Activated naive CD4-positive, alpha-beta T cell treated with anti-CD3 and anti-CD28 coated beads, Interleukin-2, amount 50 U/mL, for 16 hours (primary cell): ENCODE results near the gene CENATAC.
"Not testable (repeated sequence)": the region's sequence is repeated elsewhere in the genome, so short reads cannot be mapped to it uniquely, and the experiment has no call there.

Source experiments
- DNase-seq: peaks from one replicate; pipeline ENCODE4 v3.0.0-alpha.2; 2020

CENATAC gene

GRCh38 chr11:118997627-118998387 lies at the start of gene CENATAC:
Gene CENATAC, plus strand, starts transcription at chr11:118998138. Its CDS starts 60 bp downstream, at chr11:118998198.
- peak; percentile 95 for DNase-seq

GRCh38 chr11:118953265-118953664 lies 44.7 kb upstream of the CENATAC start:
- DNase-seq = no peak

- not testable (repeated sequence) for DNase-seq
Measured at GRCh38 chr11:118953976-118954375, 44.0 kb upstream of the CENATAC start.

- peak; percentile 90 for DNase-seq
Measured at GRCh38 chr11:118956094-118956846, 41.7 kb upstream of the CENATAC start, which contains the start of gene UPK2. Gene UPK2, plus strand, starts transcription at chr11:118956298. Its CDS starts 53 bp downstream, at chr11:118956351.

- DNase-seq = no peak
Measured at GRCh38 chr11:118956847-118957469, 41.0 kb upstream of the CENATAC start.

GRCh38 chr11:118957549-118957948 lies 40.4 kb upstream of the CENATAC start:
- no peak for DNase-seq

GRCh38 chr11:118957968-118958367 lies 40.0 kb upstream of the CENATAC start:
- DNase-seq = no peak

- no peak for DNase-seq
Measured at GRCh38 chr11:118958577-118958976, 39.4 kb upstream of the CENATAC start.

- no peak for DNase-seq
Measured at GRCh38 chr11:118961189-118961588, 36.7 kb upstream of the CENATAC start.

- DNase-seq = no peak
Measured at GRCh38 chr11:118961591-118961990, 36.3 kb upstream of the CENATAC start.

- DNase-seq = not testable (repeated sequence)
Measured at GRCh38 chr11:118969508-118969907, 28.4 kb upstream of the CENATAC start.

GRCh38 chr11:118971646-118972045 lies 26.3 kb upstream of the CENATAC start, which contains the start of gene FOXR1:
Gene FOXR1, plus strand, starts transcription at chr11:118971761. Its CDS starts 171 bp downstream, at chr11:118971932.
- no peak for DNase-seq

- no peak for DNase-seq
Measured at GRCh38 chr11:118973985-118974384, 24.0 kb upstream of the CENATAC start.

- no peak for DNase-seq
Measured at GRCh38 chr11:118975771-118976709, 21.9 kb upstream of the CENATAC start.

- DNase-seq = no peak
Measured at GRCh38 chr11:118979434-118979833, 18.5 kb upstream of the CENATAC start.

- DNase-seq = no peak
Measured at GRCh38 chr11:118980191-118980881, 17.6 kb upstream of the CENATAC start.

- DNase-seq = not testable (repeated sequence)
Measured at GRCh38 chr11:118984337-118984736, 13.6 kb upstream of the CENATAC start.

GRCh38 chr11:118984825-118985224 lies 13.1 kb upstream of the CENATAC start:
- no peak for DNase-seq

- DNase-seq = no peak
Measured at GRCh38 chr11:118988280-118988679, 9.7 kb upstream of the CENATAC start.

- not testable (repeated sequence) for DNase-seq
Measured at GRCh38 chr11:118991486-118992038, 6.4 kb upstream of the CENATAC start.

- DNase-seq = peak; percentile 45
Measured at GRCh38 chr11:118996926-118997626, 862 bp upstream of the CENATAC start.
